Astrocyte (in vitro differentiated cells and primary cell): ENCODE data around the gene ATP6AP2.

Experiments
- CTCF ChIP-seq: IDR thresholded peaks from 2 replicates; pipeline ENCODE4 v1.5.1; 2011; ENCODE audit warnings: low read depth, mild to moderate bottlenecking, inconsistent platforms, low read length, moderate library complexity; ENCODE audit not compliant: insufficient read depth
- EZH2 ChIP-seq: IDR thresholded peaks from 2 replicates; pipeline ENCODE4 v1.6.1; 2012; ENCODE audit warnings: mild to moderate bottlenecking, low read length, inconsistent platforms; ENCODE audit not compliant: insufficient read depth

GRCh38 chrX:40644821-40645358 is 64.1 kb downstream of the ATP6AP2 start:
- no peak for TF ChIP-seq CTCF
- TF ChIP-seq EZH2: no peak
